SH-SY5Y (cell line): ENCODE data around the gene NR1I2.

ENCODE experiments used
- GATA2 ChIP-seq: IDR thresholded peaks from 2 replicates; pipeline ENCODE4 v1.6.1; 2011; ENCODE audit warnings: mild to moderate bottlenecking, low read depth, low read length
- GATA3 ChIP-seq: IDR thresholded peaks from 2 replicates; pipeline ENCODE4 v1.6.1; 2011; ENCODE audit warnings: low read depth, mild to moderate bottlenecking, low read length, moderate library complexity

GRCh38 chr3:119792270-119792669, 10.4 kb downstream of the NR1I2 start:
- TF ChIP-seq GATA2 = no peak
- TF ChIP-seq GATA3 = no peak
